Upper lobe of right lung (tissue), 1 donor: ENCODE results near the gene ZNF146. TPM values are rescaled to one million over a fixed set of nuclear protein-coding genes. Genes with fewer than 3 reads are reported as not detected.

Source experiments
- ATAC-seq: fragments of 200-7000 bp; cut with Tn5 transposase; one replicate; pipeline ENCODE4 v1.9.1; 2020; ENCODE audit warnings: mild to moderate bottlenecking, moderate library complexity
- DNase-seq: peaks from one replicate; pipeline ENCODE4 v3.0.0-alpha.2; 2020
- H3K27ac ChIP-seq: fragments of 200-600 bp; one replicate; pipeline ENCODE4 v1.8.0; 2022
- H3K27me3 ChIP-seq: fragments of 200-600 bp; one replicate; pipeline ENCODE4 v1.8.0; 2022; ENCODE audit warnings: mild to moderate bottlenecking
- H3K36me3 ChIP-seq: fragments of 200-600 bp; one replicate; pipeline ENCODE4 v1.8.0; 2022
- H3K4me1 ChIP-seq: fragments of 200-600 bp; one replicate; pipeline ENCODE4 v1.8.0; 2022
- H3K4me3 ChIP-seq: fragments of 200-600 bp; one replicate; pipeline ENCODE4 v1.8.0; 2022; ENCODE audit warnings: mild to moderate bottlenecking
- H3K9me3 ChIP-seq: fragments of 200-600 bp; one replicate; pipeline ENCODE4 v1.8.0; 2022
- intact Hi-C: fragments of 100-400 bp; cut with DNase I; formaldehyde crosslinking; loops from one replicate; pipeline ENCODE4 v1.11.0; 2022
- total RNA-seq: library from RNA; stranded (reverse); fragmentation: NEBNext Ultra II Directional; extraction: Animal tissue kit (Norgen Biotek cat#: 25700); gene quantifications from one replicate; pipeline ENCODE4 v1.2.1, GENCODE V29; 2021
- TF ChIP-seq, protein P1 (sequence below): fragments of 200-600 bp; IDR thresholded peaks from one replicate; pipeline ENCODE4 v1.8.0; 2022; ENCODE audit warnings: antibody characterized with exemption
- donor health status: DM: no; HTN: yes; CAD: no; lungs with severe emphysema.

ZNF146 gene
- total RNA-seq, 1 donor from 2014 or later, result 41.2 TPM

DNA sequence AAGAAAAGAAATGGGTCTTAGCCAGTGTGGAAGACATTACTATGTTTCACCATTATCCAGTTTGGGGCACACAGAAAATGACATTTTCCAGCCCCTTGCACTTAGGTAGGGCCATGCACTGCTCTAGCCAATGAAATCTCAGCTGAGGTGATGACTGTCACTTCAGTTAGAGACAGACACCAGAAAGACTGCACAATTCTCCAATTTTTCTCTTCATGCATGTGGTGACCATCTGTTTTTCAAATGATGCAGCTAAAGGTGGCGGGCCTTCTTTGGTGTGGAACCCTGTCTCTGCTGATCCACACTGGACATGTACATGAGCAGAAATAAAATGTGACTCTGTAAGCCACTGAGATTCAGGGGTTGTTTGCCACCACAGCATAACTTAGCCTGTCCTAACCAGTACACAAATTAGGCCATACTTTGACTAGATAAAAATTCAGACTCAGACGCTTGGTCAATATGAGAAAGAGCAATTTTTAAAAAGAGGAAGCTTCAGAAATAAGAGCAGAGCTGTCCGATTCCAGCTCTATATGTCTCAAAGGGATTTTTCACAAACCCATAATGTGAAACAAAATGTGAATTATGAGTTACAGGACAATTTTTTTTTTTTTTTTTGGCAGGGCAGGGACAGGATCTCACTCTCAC lies 7.2 kb upstream of the ZNF146 start:
- Histone ChIP-seq H3K4me1 (no peaks in the 10 kb centered on the region), H3K4me3 (no peak overlapping the region)

DNA sequence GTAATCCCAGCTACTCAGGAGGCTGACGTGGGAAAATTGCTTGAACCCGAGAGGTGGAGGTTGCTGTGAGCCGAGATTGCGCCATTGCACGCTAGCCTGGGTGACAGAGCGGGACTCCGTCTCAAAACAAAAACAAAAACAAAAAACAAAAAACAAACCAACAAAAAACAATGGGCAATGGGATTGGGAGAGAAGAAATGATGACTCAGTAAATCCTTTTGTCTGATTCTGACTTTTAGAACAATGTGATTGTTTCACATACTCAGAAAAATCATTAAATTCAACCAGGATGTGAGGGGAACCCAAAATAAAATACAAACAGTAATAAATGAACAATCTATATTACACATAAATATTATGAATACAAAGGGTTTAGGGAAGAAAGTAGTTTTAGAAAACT lies 5.5 kb upstream of the ZNF146 start:
- no peaks in the 10 kb centered on the region for H3K27me3 ChIP-seq

More for the DNA sequence above, 7.2 kb upstream of the ZNF146 start:
- TF ChIP-seq, protein P1, sequence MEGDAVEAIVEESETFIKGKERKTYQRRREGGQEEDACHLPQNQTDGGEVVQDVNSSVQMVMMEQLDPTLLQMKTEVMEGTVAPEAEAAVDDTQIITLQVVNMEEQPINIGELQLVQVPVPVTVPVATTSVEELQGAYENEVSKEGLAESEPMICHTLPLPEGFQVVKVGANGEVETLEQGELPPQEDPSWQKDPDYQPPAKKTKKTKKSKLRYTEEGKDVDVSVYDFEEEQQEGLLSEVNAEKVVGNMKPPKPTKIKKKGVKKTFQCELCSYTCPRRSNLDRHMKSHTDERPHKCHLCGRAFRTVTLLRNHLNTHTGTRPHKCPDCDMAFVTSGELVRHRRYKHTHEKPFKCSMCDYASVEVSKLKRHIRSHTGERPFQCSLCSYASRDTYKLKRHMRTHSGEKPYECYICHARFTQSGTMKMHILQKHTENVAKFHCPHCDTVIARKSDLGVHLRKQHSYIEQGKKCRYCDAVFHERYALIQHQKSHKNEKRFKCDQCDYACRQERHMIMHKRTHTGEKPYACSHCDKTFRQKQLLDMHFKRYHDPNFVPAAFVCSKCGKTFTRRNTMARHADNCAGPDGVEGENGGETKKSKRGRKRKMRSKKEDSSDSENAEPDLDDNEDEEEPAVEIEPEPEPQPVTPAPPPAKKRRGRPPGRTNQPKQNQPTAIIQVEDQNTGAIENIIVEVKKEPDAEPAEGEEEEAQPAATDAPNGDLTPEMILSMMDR, result no peak
- DNase-seq, result no peak
- H3K27ac ChIP-seq, result no peak overlapping the region
- H3K9me3 ChIP-seq, result no peaks in the 10 kb centered on the region
- no peaks in the 10 kb centered on the region for H3K36me3 ChIP-seq
- ATAC-seq, result no peak
- intact Hi-C loops, result no loop called here
- H3K27me3 ChIP-seq, result no peaks in the 10 kb centered on the region

DNA sequence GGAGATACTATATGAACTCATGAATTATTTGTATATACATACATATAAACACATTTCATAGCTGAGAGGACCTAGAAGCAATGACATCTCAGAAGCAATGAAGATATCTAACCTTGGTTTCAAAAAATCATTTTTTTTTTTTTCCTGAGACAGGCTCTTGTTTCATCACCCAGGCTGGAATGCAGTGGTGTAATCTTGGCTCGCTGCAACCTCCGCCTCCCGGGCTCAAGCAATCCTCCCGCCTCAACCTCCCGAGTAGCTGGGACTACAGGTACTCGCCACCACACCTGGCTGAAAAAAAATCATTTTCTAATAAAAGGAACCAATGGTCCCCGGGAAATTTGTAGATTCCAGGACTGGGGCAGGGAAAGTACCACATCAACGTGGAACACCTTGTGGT lies 4.4 kb upstream of the ZNF146 start:
- Histone ChIP-seq H3K4me1 (no peaks in the 10 kb centered on the region), H3K36me3 (no peaks in the 10 kb centered on the region), H3K4me3 (no peak overlapping the region), H3K27me3 (no peaks in the 10 kb centered on the region), H3K27ac (no peak overlapping the region), H3K9me3 (no peaks in the 10 kb centered on the region)
- TF ChIP-seq, protein P1, result no peak
- intact Hi-C loops, result no loop called here
- no peak for DNase-seq
- no peak for ATAC-seq

More for the DNA sequence above, 5.5 kb upstream of the ZNF146 start:
- DNase-seq, result no peak
- Histone ChIP-seq H3K27ac (no peak overlapping the region), H3K4me3 (no peak overlapping the region), H3K9me3 (no peaks in the 10 kb centered on the region), H3K36me3 (no peaks in the 10 kb centered on the region), H3K4me1 (no peaks in the 10 kb centered on the region)
- intact Hi-C loops, result no loop called here
- TF ChIP-seq, protein P1, result no peak
- no peak for ATAC-seq

DNA sequence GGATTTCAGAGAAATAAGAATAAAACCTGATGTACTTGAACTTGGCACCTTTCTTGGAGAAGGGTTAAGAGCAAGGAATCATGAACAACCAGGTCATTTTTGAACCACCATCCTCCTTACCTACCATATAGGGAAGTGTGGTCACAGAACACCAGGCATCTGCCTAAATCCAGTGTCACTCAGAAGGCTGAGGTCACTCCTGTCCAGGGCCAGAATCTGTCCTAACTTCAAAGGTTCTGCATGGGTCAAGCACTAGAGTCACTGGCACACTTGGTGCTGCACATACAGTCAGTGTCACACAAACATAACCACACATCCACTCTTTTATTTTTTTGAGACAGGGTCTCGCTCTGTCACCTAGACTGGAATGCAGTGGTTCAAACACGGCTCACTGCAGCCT lies 2.0 kb upstream of the ZNF146 start:
- Histone ChIP-seq H3K4me1 (peaks cover 13% of the 10 kb centered on the region), H3K27me3 (no peaks in the 10 kb centered on the region), H3K4me3 (no peak overlapping the region), H3K36me3 (peaks cover 3% of the 10 kb centered on the region), H3K27ac (no peak overlapping the region), H3K9me3 (no peaks in the 10 kb centered on the region)
- TF ChIP-seq, protein P1, result no peak
- DNase-seq, result no peak
- intact Hi-C loops, result no loop called here
- no peak for ATAC-seq

DNA sequence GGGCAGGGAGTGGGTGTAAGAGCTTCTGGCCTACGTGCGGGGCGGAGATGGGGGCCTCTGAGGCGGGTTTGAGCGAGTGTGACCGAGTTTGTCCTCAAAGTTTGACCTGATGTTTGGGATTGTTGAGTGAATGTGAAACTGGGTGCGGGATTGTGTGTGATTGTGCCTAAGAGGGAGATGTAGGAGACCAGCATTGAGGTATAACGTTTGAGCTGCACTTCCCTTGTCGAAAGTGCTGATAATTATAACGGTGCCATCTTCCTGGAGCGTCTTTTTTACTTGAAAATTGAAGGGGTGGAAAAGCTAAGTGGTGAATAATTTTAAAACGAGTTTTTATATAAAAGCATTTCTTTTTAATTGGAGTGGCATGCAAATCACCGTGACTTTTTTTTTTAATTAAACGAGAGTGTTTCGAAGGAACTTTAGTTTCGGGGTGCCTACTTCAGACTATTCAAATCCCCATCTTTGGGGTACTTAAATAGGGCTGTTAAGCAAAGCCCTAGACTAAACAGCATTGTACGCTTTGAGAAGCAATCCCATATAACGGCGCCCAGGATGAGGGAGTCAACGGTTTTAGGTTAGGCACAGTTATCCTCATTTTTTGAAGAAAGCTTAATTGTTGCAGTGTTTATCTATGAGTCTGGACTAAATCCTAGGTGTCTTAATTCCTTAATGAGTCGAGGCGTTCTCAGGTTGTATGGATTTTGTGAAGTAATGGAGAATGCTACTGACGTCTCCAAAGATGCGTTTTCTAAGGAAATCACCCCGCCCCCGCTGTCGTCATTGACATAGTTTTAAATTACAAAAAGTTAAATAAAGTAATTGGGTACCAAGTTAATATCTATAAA lies 594 bp downstream of the ZNF146 start:
- no peaks in the 10 kb centered on the region for H3K9me3 ChIP-seq
- no peaks in the 10 kb centered on the region for H3K27me3 ChIP-seq
- peak overlapping the region; percentile 87 for H3K27ac ChIP-seq
- DNase-seq (no peak), ATAC-seq (no peak)
- H3K36me3 ChIP-seq, result peaks cover 9% of the 10 kb centered on the region
- peaks cover 13% of the 10 kb centered on the region for H3K4me1 ChIP-seq
- TF ChIP-seq, protein P1, result no peak
- intact Hi-C loops, result no loop called here
- peak overlapping the region; percentile 66 for H3K4me3 ChIP-seq
